ENCODE data around the gene ERLIN1.

- no peak for TF ChIP-seq POLR2AphosphoS5 (IDR thresholded peaks at IDR 0.05)
- TF ChIP-seq, protein P1, sequence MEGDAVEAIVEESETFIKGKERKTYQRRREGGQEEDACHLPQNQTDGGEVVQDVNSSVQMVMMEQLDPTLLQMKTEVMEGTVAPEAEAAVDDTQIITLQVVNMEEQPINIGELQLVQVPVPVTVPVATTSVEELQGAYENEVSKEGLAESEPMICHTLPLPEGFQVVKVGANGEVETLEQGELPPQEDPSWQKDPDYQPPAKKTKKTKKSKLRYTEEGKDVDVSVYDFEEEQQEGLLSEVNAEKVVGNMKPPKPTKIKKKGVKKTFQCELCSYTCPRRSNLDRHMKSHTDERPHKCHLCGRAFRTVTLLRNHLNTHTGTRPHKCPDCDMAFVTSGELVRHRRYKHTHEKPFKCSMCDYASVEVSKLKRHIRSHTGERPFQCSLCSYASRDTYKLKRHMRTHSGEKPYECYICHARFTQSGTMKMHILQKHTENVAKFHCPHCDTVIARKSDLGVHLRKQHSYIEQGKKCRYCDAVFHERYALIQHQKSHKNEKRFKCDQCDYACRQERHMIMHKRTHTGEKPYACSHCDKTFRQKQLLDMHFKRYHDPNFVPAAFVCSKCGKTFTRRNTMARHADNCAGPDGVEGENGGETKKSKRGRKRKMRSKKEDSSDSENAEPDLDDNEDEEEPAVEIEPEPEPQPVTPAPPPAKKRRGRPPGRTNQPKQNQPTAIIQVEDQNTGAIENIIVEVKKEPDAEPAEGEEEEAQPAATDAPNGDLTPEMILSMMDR (IDR thresholded peaks at IDR 0.05) = no peak
- no peak for TF ChIP-seq POLR2A (IDR thresholded peaks at IDR 0.05)
Observed at GRCh38 chr10:100106865-100107264, 79.0 kb downstream of the ERLIN1 start.

Data from gastroesophageal sphincter (tissue), 3 donors.